Gastroesophageal sphincter (tissue), 4 donors: ENCODE data around the gene C5AR1. TPM values are rescaled to one million over a fixed set of nuclear protein-coding genes. Genes with fewer than 3 reads are reported as not detected.

Experiments used
- ATAC-seq: fragments of 150-250 bp; one replicate; pipeline ENCODE4 v1.9.1; 2016; ENCODE audit warnings: mild to moderate bottlenecking, moderate library complexity
- H3K27ac ChIP-seq, 4 donors: fragments of 200-600 bp; sonication (generic) in 3 of 4; 1 replicate in 3 of 4; 2 replicates in 1 of 4; pipeline ENCODE4 v1.5.1; 2016 to 2019
- H3K27me3 ChIP-seq: fragments of 200-600 bp; sonication (generic); one replicate; pipeline ENCODE4 v1.5.1; 2019
- H3K36me3 ChIP-seq, 2 donors: fragments of 200-600 bp; sonication (generic); one replicate each; pipeline ENCODE4 v1.5.1; 2019; ENCODE audit warnings: control low read depth in 1 of 2
- H3K4me1 ChIP-seq, 3 donors: fragments of 200-600 bp; sonication (generic); 1 replicate in 2 of 3; 2 replicates in 1 of 3; pipeline ENCODE4 v1.5.1; 2016 to 2019; ENCODE audit warnings: control low read depth in 2 of 3
- H3K4me3 ChIP-seq, 2 donors: fragments of 200-600 bp; sonication (generic); one replicate each; pipeline ENCODE4 v1.5.1; 2019; ENCODE audit warnings: mild to moderate bottlenecking in 1 of 2, moderate library complexity in 1 of 2
- H3K9me3 ChIP-seq, 3 donors: fragments of 200-600 bp; sonication (generic); one replicate each; pipeline ENCODE4 v1.5.1; 2017 to 2019; ENCODE audit warnings: control low read depth in 2 of 3
- EP300 ChIP-seq: sonication (generic); formaldehyde crosslinking; IDR thresholded peaks from one replicate; pipeline ENCODE4 v1.6.1; 2017; ENCODE audit warnings: antibody characterized with exemption, mild to moderate bottlenecking
- POLR2A ChIP-seq, 2 donors: fragments of 450-650 bp; IDR thresholded peaks; one replicate each; pipeline ENCODE4 v1.6.1; 2017; ENCODE audit warnings: antibody characterized with exemption in 2 of 2, mild to moderate bottlenecking in 2 of 2, moderate library complexity in 1 of 2
- POLR2AphosphoS5 ChIP-seq: sonication (generic); formaldehyde crosslinking; IDR thresholded peaks from one replicate; pipeline ENCODE4 v1.6.1; 2017; ENCODE audit warnings: antibody characterized with exemption
- whole genome bisulfite sequencing, 2 donors: methylation state at CpG; one replicate each; pipeline ENCODE4 v1.1.5; 2018; ENCODE audit warnings: low coverage in 1 of 2; 5-methylcytosine and 5-hydroxymethylcytosine counted together
- total RNA-seq, 4 donors: library from RNA; depleted of rRNA; stranded (reverse); fragments of >200 nt; gene quantifications; one replicate each; pipeline ENCODE4 v1.1.0, GENCODE V29; 2016
- TF ChIP-seq, protein P1 (sequence below), 4 experiments: fragments of 200-600 bp in 2 of 4; fragments of 450-650 bp in 2 of 4; sonication (generic) in 1 of 4; IDR thresholded peaks; one replicate each; pipeline ENCODE4 v1.5.1; 2017 to 2019; ENCODE audit warnings: antibody characterized with exemption in 4 of 4, mild to moderate bottlenecking in 2 of 4, moderate library complexity in 2 of 4

Gene C5AR1
- total RNA-seq, 4 donors from 2014 or later, result 1.4 to 19.7 (median 7.0) TPM

DNA sequence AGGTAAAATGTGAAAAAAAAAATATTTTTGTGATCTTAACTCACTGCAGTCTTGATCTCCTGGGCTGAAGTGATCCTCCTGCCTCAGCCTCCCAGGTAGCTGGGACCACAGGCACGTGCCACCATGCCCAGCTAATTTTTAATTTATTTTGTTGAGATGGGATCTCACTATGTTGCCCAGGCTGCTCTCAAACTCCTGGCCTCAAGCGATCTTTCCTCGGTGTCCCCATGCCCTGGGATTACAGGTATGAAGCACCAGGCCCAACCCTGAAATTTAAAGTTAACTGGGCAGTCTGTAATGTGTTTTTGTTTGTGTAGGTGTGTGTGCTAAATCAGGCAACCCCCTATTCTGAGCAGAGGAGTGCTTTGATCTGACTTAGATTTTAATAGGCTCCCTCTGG, 3.4 kb upstream of the C5AR1 start:
- ATAC-seq, result no peak
- Histone ChIP-seq H3K4me3 (no peak overlapping the region), H3K27ac (no peak overlapping the region), H3K36me3 (no peaks in the 10 kb centered on the region), H3K9me3 (no peaks in the 10 kb centered on the region), H3K4me1 (peaks cover 0 to 16% (median 0%) of the 10 kb centered on the region in 3 donors), H3K27me3 (peaks cover 14% of the 10 kb centered on the region)
- WGBS, 2 donors, result 100% methylated on average over 1 to 2 of the region's 3 CpGs
- no peak for TF ChIP-seq EP300

DNA sequence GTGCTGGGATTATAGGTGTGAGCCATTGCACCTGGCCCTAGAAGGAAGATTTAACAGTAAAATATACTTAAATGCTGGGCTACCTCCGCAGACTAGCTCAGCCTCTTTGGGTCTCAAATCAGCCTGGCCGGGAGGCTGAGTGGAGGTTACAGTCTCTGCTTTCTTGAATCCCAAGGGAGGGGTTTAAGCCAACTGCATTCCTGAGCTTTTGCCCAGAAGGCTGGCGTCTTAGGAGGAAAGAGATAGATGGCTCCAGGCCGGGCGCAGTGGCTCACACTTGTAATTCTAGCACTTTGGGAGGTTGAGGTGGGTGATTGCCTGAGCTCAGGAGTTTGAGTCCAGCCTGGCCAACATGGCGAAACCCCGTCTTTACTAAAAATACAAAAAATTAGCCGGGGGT, 623 bp upstream of the C5AR1 start:
- H3K4me1 ChIP-seq, result peaks cover 0 to 16% (median 0%) of the 10 kb centered on the region in 3 donors
- H3K36me3 ChIP-seq, result no peaks in the 10 kb centered on the region
- no peak overlapping the region for H3K4me3 ChIP-seq
- H3K27ac ChIP-seq, result no peak overlapping the region
- peaks cover 30% of the 10 kb centered on the region for H3K27me3 ChIP-seq
- H3K9me3 ChIP-seq, result no peaks in the 10 kb centered on the region
- 30 to 87% methylated on average over 2 to 3 of the region's 8 CpGs for WGBS, 2 donors
- no peak for ATAC-seq
- TF ChIP-seq, protein P1, sequence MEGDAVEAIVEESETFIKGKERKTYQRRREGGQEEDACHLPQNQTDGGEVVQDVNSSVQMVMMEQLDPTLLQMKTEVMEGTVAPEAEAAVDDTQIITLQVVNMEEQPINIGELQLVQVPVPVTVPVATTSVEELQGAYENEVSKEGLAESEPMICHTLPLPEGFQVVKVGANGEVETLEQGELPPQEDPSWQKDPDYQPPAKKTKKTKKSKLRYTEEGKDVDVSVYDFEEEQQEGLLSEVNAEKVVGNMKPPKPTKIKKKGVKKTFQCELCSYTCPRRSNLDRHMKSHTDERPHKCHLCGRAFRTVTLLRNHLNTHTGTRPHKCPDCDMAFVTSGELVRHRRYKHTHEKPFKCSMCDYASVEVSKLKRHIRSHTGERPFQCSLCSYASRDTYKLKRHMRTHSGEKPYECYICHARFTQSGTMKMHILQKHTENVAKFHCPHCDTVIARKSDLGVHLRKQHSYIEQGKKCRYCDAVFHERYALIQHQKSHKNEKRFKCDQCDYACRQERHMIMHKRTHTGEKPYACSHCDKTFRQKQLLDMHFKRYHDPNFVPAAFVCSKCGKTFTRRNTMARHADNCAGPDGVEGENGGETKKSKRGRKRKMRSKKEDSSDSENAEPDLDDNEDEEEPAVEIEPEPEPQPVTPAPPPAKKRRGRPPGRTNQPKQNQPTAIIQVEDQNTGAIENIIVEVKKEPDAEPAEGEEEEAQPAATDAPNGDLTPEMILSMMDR (IDR thresholded peaks at IDR 0.05), result no peak
- TF ChIP-seq POLR2A (IDR thresholded peaks at IDR 0.05) (no peak), POLR2AphosphoS5 (no peak), EP300 (no peak)

DNA sequence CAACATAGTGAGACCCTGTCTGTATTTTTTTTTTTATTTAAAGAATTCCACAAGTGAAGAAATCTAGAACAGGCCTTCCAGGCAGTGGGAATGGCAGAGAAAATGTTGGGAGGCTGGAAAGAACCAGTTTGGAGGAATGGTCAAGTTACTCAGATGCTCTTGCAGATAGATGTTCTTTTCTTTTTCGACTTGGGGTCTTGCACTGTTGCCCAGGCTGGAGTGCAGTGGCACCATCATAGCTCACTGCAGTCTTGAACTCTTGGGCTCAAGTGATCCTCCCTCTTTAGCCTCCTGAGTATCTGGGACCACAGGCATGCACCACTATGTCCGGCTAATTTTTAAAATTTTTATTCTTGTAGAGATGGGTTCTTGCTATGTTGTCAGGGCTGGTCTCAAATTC, 662 bp downstream of the C5AR1 start:
- H3K27ac ChIP-seq, result peak overlapping the region in 2 of 4 donors; percentile 24 to 51

DNA sequence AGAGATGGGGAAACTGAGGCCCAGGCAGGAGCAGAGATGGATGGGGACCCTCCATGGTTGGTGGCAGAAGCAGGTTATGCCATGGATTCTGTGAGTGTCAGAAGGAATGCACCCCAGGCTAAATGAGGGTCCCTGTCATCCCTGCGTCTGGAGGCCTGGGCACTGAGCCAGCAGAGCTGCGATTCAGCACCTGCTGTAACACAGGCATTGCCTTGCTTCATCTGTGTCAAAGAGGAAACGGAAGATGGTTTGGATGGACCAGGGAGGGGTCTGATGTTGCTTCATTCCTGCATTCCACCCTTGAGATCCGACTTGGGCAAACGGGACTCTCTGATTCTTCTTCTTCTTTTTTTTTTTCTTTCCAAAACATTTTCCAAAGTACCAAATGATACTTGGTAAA, 1.2 kb downstream of the C5AR1 start:
- Histone ChIP-seq H3K27ac (peak overlapping the region in 2 of 4 donors; percentile 10 to 51), H3K4me3 (peak overlapping the region in 1 of 2 donors; percentile 19), H3K9me3 (no peaks in the 10 kb centered on the region), H3K27me3 (peaks cover 32% of the 10 kb centered on the region), H3K4me1 (peaks cover 0 to 7% (median 0%) of the 10 kb centered on the region in 3 donors), H3K36me3 (no peaks in the 10 kb centered on the region)
- TF ChIP-seq EP300 (no peak), POLR2AphosphoS5 (no peak), POLR2A (IDR thresholded peaks at IDR 0.05) (no peak)
- TF ChIP-seq, protein P1 (IDR thresholded peaks at IDR 0.05), result no peak
- ATAC-seq, result no peak
- 20 to 38% methylated on average over 4 to 5 of the region's 5 CpGs for WGBS, 2 donors

More for the DNA sequence above, 662 bp downstream of the C5AR1 start:
- H3K27me3 ChIP-seq, result peaks cover 30% of the 10 kb centered on the region
- peak overlapping the region in 1 of 2 donors; percentile 19 for H3K4me3 ChIP-seq
- no peaks in the 10 kb centered on the region for H3K9me3 ChIP-seq
- no peaks in the 10 kb centered on the region for H3K36me3 ChIP-seq
- H3K4me1 ChIP-seq, result peaks cover 0 to 12% (median 0%) of the 10 kb centered on the region in 3 donors
- ATAC-seq, result no peak
- WGBS, 2 donors, result 100% methylated on average over 1 of the region's 2 CpGs; no CpG with 5 or more reads in 1 of the 2 donors
- TF ChIP-seq POLR2AphosphoS5, result no peak
- TF ChIP-seq, protein P1 (IDR thresholded peaks at IDR 0.05), result no peak
- no peak for TF ChIP-seq EP300
- TF ChIP-seq POLR2A (IDR thresholded peaks at IDR 0.05), result no peak

DNA sequence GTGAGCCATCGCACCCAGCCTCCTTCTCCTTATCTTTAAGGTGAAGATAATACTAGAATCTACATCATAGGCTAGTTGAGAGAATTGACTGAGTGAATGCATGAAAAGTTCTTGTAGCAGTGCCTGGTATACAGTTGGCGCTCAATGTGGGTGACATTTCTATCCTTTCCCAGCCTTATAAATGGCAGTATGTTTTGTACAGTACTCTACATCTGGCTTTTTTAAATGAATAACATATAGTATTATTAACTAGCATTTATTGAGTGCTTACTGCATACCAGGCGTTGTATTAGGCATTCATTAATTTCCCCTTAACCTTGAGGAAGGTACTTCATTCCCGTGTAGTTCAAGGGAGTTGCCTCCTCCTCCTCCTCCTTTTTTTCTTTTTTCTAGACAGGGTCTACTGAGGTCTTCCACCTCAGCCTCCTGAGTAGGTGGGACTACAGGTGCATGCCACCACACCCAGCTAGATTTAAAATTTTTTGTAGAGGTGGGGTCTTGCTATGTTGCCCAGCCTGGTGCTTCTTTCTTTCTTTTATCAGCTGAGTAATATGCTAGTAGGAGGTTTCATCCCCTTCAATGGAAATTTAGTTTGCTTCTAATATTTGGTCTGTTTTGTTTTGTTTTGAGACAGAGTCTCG, 2.8 kb downstream of the C5AR1 start:
- H3K27ac ChIP-seq, result no peak overlapping the region
- H3K9me3 ChIP-seq, result no peaks in the 10 kb centered on the region
- no peak overlapping the region for H3K4me3 ChIP-seq
- peaks cover 49% of the 10 kb centered on the region for H3K27me3 ChIP-seq
- peaks cover 0 to 5% (median 0%) of the 10 kb centered on the region in 3 donors for H3K4me1 ChIP-seq
- WGBS, 2 donors, result 83 to 91% methylated on average over 3 to 5 of the region's 5 CpGs
- no peak for TF ChIP-seq POLR2A (IDR thresholded peaks at IDR 0.05)
- TF ChIP-seq, protein P1 (IDR thresholded peaks at IDR 0.05), result no peak
- no peak for TF ChIP-seq POLR2AphosphoS5
- TF ChIP-seq EP300, result no peak
- no peak for ATAC-seq
- H3K36me3 ChIP-seq, result no peaks in the 10 kb centered on the region
